Activated T-helper 1 cell treated with anti-CD3 and anti-CD28 coated beads, Interleukin-12 subunit alpha, Interleukin-12 subunit beta, Interleukin-2, Interleukin-4 antibody, amounts not matched to agents 30 ng/mL and 10 ng/mL and 1 ng/mL, durations not matched to agents 14 hours and 24 hours and 36 hours (primary cell): ENCODE results near the gene USP47. TPM values are rescaled to one million over a fixed set of nuclear protein-coding genes. Genes with fewer than 3 reads are reported as not detected.

Source experiments
- DNase-seq: peaks from one replicate; pipeline ENCODE4 v3.0.0; 2021; ENCODE audit warnings: low spot score
- H3K27ac Mint-ChIP-seq: one replicate; pipeline ENCODE4 v1.8.0; 2021; ENCODE audit warnings: mild to moderate bottlenecking, mixed read lengths
- H3K27me3 Mint-ChIP-seq: one replicate; pipeline ENCODE4 v1.8.0; 2022; ENCODE audit warnings: mild to moderate bottlenecking, moderate library complexity, mixed read lengths; ENCODE audit not compliant: insufficient read depth
- H3K36me3 Mint-ChIP-seq: one replicate; pipeline ENCODE4 v1.8.0; 2021; ENCODE audit warnings: low read depth, mixed read lengths
- H3K4me1 Mint-ChIP-seq: one replicate; pipeline ENCODE4 v1.8.0; 2021; ENCODE audit warnings: low read depth, mixed read lengths
- H3K4me3 Mint-ChIP-seq: one replicate; pipeline ENCODE4 v1.8.0; 2021; ENCODE audit warnings: mild to moderate bottlenecking, moderate library complexity, mixed read lengths
- H3K9me3 Mint-ChIP-seq: one replicate; pipeline ENCODE4 v1.8.0; 2021; ENCODE audit warnings: mixed read lengths
- intact Hi-C: fragments of 100-400 bp; cut with micrococcal nuclease; formaldehyde crosslinking; loops from one replicate; pipeline ENCODE4 v1.15.1; 2024
- total RNA-seq: library from RNA; stranded (reverse); gene quantifications from 2 replicates; pipeline ENCODE4 v1.2.3, GENCODE V29; 2022

The USP47 gene
- total RNA-seq, 1 donor from 2014 or later, result 52.0 TPM

DNA sequence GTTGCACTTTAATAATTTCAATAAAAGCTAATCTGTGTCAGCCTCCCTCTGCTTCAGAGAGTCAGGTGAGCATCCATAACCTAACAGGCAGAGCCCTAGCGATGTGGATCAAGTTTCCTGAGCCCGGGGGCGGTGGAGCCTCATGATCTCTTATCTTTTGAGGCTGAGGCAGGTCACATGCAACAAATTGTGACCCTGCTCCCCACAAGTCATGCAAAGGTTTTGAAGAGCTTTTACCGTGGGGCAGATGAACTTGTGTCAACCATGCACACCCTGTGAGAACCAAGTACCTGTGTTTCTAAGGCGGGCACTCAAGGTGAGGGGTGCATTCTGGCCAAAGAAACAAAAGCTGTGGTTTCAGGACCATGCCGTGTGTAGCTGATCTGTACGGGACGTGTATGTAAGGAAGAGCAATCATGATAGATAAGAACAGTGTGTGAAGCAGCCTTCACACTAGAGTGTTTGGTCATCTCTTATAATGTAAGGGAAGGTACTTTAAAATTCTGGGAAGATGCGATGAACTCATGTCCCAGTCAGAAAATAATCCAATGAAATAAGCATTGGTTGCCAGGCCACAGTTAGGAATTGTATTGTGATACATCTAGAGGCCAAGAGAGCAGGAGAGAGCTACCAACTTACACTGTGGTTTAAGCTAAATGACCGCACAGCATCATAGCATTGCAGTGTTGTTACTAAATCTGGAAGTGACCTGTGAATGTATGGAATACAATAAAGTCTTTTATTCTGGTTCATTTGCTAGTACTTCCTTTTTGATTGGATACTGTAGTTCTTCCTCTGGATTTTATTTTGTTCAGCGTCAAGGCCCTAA, 116.8 kb downstream of the USP47 start:
- Mint-ChIP-seq H3K27ac (no peak overlapping the region), H3K27me3 (no peaks in the 10 kb centered on the region)
- intact Hi-C loops, result no loop called here

DNA sequence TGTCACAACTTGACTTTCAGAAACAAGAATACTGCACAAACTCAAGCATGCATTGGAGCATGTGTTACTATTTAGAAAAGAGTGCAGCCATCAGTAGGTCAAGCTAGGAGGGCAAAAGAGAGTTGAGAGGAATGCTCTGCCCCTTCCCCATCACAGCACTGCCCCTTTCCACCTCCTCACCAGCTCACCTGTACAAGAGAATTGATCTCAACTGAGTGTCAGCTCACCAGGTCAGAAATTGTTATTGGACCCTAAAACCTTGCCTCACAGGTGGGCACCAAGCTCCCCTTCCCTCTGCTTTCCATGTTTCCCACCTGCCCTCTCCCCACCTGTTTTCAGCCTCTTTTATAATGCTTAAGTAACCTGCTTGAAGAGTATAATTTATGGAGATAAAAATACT, 117.8 kb downstream of the USP47 start:
- no peak for DNase-seq
- intact Hi-C loops, result no loop called here
- Mint-ChIP-seq H3K4me3 (no peak overlapping the region), H3K27me3 (peaks cover 5% of the 10 kb centered on the region), H3K36me3 (peaks cover 24% of the 10 kb centered on the region), H3K9me3 (no peaks in the 10 kb centered on the region), H3K27ac (no peak overlapping the region), H3K4me1 (peaks cover 28% of the 10 kb centered on the region)

More for the DNA sequence above, 116.8 kb downstream of the USP47 start:
- no peak for DNase-seq
- Mint-ChIP-seq H3K9me3 (no peaks in the 10 kb centered on the region), H3K36me3 (peaks cover 29% of the 10 kb centered on the region), H3K4me1 (peaks cover 28% of the 10 kb centered on the region), H3K4me3 (no peak overlapping the region)

DNA sequence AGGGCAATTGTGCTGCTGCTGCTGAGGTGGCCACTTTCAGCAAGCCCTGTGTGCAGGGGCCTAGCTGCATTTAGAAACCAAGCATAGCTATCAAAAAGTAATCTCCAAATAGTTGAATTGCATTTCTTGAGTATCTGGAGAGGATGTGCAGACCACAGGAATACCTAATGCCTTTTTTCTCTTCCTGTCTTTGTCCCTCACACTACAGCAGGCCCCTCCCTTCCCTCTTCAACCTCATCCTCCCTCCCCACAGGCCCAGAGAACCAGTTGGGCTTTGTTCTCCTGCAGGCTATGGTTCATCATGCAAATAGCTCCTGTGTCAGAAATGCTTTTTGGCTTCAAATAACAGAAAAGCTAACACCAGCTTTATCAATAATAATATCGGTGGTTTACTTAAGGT, 118.9 kb downstream of the USP47 start:
- Mint-ChIP-seq H3K27ac (no peak overlapping the region), H3K4me1 (peaks cover 28% of the 10 kb centered on the region), H3K27me3 (peaks cover 9% of the 10 kb centered on the region), H3K4me3 (peak overlapping the region; percentile 1), H3K36me3 (peaks cover 21% of the 10 kb centered on the region), H3K9me3 (no peaks in the 10 kb centered on the region)
- intact Hi-C loops, result no loop called here
- DNase-seq, result peak; percentile 14

DNA sequence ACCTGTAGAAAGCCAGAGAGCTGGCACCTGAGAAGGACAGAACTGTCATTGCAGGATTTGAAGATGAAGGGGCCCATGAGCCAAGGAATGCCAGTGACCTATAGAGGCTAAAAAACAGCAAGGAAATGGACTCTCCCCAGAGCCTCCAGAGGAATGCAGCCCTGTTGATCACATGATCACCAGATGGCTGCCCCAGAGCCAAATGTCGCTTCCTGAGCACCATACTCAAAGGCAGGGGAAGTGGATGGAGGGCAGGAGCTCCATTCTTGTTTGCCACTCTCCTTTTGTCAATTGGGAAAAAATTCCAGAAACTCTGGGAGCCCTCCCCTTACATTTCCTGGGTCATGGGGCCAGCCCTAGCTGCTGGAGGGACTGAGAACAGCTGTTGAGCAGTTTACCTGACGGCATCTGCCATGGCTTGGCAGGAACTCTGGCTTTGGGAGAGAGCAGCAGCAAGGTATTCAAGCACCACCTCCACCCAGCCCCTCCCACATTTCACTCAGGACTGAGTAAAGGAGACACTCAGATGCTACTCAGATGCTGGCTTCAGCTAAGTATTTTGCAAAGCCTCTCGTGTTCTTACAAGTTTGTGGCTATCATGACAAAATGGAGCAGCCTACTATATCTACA, 119.7 kb downstream of the USP47 start:
- intact Hi-C loops, result no loop called here
- H3K27ac Mint-ChIP-seq, result no peak overlapping the region
- H3K9me3 Mint-ChIP-seq, result no peaks in the 10 kb centered on the region
- peaks cover 13% of the 10 kb centered on the region for H3K36me3 Mint-ChIP-seq
- no peak overlapping the region for H3K4me3 Mint-ChIP-seq
- no peak for DNase-seq
- H3K4me1 Mint-ChIP-seq, result peaks cover 28% of the 10 kb centered on the region
- peaks cover 11% of the 10 kb centered on the region for H3K27me3 Mint-ChIP-seq

DNA sequence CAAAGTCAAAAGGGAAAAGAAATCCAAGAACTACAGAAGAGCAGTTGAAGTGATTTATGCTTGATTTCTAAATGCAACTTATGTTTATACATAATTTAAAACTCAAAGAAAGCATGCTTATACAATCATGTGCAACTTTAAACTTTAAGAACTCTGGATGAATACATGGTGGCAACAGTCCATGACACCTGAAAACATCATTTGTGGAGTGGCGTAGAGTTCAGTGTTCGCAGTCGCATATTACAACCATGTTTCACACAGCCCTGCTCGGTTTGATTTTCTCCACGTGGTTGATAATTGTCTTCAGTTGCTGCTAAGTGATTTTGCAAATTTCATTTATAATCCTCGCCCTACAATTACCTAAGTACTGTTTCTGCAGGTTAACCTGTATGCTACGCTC, 121.3 kb downstream of the USP47 start:
- no peak for DNase-seq
- peaks cover 8% of the 10 kb centered on the region for H3K36me3 Mint-ChIP-seq

DNA sequence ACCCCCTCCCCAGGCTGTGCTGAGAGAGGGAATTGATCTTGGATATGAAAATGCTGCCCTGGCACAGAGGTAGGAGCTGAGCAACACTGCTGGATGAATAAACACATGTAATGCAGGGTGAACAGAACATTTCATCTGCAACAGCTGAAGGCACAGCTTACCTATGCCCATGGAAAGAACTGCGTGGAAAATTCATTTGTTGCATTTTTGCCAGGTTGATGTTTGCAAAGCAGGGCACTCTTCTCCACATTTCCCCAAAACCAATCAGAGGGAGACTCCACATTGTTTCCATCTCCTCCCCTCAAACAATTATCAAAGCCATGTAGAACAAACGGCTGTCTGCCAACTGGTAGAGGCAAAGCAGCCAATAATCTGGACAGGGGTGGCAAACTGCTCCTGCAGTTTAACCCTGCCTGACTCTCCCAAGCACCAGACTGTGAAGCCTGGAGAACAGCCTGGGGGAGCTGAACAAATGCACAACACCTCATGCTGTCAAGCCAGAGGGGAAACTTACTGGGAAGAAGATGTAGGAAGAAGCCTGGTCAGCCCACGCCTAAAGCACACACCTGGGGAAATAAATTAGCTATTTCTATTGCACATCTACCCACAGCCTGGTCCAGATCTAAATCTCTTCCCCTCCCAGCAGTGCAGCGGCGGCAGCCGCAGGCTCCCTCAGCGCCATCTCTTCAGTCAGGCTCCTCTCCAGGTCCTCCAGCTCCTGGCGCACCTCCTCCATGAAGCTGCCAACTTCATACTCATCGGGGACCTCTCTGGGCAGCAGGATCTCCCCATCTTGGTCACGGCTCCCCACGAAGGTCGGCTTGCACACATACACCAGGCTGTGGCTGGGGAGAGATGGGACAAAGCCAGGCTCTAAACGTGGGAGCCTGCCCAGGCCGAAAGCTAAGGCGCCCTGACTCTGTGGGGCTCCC, 122.3 kb downstream of the USP47 start:
- DNase-seq, result no peak
- no peaks in the 10 kb centered on the region for H3K9me3 Mint-ChIP-seq
- no peak overlapping the region for H3K4me3 Mint-ChIP-seq
- H3K4me1 Mint-ChIP-seq, result peaks cover 27% of the 10 kb centered on the region
- H3K27ac Mint-ChIP-seq, result no peak overlapping the region
- peaks cover 2% of the 10 kb centered on the region for H3K36me3 Mint-ChIP-seq
- H3K27me3 Mint-ChIP-seq, result peaks cover 11% of the 10 kb centered on the region
- intact Hi-C loops, result no loop called here

More for the DNA sequence above, 121.3 kb downstream of the USP47 start:
- Mint-ChIP-seq H3K27ac (no peak overlapping the region), H3K9me3 (no peaks in the 10 kb centered on the region), H3K27me3 (peaks cover 11% of the 10 kb centered on the region), H3K4me3 (no peak overlapping the region), H3K4me1 (peaks cover 28% of the 10 kb centered on the region)
- intact Hi-C loops, result no loop called here

DNA sequence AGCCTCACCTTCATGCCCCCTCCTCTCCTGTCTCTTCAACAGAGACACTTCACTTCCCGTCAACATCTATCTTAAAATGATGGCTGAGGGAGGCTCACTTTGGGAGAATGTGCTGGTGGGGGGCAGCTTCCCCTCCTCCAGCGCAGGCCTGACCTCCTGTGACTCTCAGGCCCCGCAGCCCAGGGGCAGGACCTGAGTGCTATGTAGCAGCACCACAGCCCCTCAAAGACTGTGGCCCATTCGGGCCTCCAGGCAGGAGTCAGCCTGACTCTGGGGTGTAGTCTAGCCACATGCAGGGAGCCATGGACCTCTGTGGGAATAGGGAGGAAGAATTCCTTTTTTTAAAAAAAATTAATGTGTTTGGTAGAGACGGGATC, 123.0 kb downstream of the USP47 start:
- H3K4me1 Mint-ChIP-seq, result peaks cover 22% of the 10 kb centered on the region
- peaks cover 11% of the 10 kb centered on the region for H3K27me3 Mint-ChIP-seq
- DNase-seq, result no peak
- H3K36me3 Mint-ChIP-seq, result peaks cover 2% of the 10 kb centered on the region
- no peak overlapping the region for H3K27ac Mint-ChIP-seq
- H3K9me3 Mint-ChIP-seq, result no peaks in the 10 kb centered on the region
- H3K4me3 Mint-ChIP-seq, result no peak overlapping the region
- intact Hi-C loops, result no loop called here

DNA sequence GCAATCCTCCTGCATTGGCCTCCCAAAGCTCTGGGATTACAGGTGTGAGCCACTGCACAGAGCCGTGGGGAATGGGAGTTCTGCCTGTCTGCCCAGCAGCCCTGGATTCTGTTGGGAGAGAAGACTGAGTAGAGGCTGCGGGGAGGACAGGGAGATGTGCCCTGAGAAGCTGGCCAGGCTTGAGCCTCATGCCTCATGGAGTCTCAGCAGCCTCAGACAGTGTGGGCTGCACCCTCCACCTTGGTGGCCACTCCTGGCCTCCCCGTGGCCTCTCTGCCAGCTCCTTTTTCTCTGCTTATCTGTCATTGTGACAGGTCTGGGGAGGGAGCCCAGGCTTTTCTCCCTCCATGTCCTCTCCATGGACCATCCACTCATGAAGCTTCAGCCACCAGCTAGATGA, 123.4 kb downstream of the USP47 start:
- peaks cover 11% of the 10 kb centered on the region for H3K27me3 Mint-ChIP-seq

DNA sequence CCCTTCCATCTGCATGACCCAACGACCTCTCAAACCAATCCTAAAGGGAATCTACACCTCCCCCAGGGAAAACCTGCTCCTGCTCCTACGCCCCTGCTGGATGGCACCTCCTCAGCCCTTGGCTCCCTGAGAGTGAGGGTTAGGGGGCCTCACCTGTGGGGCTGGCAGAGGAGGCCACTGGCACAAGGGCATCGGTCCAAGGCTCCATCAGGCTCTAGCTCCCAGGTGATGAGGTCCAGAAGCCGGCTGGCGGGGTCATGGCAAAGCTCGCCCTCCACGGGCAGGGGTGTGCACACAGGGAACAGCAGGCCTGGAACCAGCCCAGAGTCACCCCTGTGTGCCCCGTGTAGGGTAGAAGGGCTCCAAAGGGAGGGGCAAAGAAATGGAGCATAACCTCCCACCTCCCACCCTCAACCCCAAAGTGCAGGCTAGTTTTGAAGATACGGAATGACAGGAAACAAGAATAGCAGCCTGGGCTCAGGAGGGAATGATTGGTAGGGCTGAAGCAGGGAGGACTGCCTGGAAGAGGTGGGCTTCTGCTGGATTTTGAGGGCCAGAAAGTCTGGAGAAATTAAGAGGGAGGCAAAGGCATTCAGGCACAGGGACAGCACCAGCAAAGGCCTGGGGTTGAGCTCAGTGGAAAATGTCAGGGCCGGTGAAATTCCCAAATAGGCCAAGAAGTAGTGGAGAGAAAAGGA, 124.0 kb downstream of the USP47 start:
- no peak for DNase-seq
- intact Hi-C loops, result no loop called here
- Mint-ChIP-seq H3K4me1 (peaks cover 12% of the 10 kb centered on the region), H3K27me3 (peaks cover 11% of the 10 kb centered on the region), H3K9me3 (no peaks in the 10 kb centered on the region), H3K4me3 (no peak overlapping the region), H3K27ac (no peak overlapping the region), H3K36me3 (peaks cover 2% of the 10 kb centered on the region)

More for the DNA sequence above, 123.4 kb downstream of the USP47 start:
- intact Hi-C loops, result no loop called here
- DNase-seq, result no peak
- H3K27ac Mint-ChIP-seq, result no peak overlapping the region
- H3K36me3 Mint-ChIP-seq, result peaks cover 2% of the 10 kb centered on the region
- H3K9me3 Mint-ChIP-seq, result no peaks in the 10 kb centered on the region
- H3K4me3 Mint-ChIP-seq, result no peak overlapping the region
- H3K4me1 Mint-ChIP-seq, result peaks cover 18% of the 10 kb centered on the region

DNA sequence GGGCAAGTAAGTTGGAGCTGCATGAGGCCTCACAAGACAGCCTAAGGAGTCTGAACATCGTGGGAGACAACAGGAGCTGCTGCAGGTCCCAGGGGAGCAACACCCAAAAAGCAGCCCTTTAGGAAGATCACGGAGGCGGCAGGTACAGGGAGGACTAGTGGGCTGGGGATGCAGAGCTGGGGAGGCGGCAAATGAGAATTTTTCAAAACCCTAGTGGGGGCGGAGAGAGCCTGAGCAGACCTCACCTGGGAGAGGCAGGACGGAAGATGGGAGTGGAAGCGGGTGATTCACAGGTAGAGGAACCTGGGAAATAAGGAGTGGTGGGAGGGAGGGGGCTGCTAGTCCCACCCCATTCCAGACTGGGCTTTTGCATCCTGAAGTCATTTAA, 124.6 kb downstream of the USP47 start:
- Mint-ChIP-seq H3K4me3 (no peak overlapping the region), H3K27me3 (peaks cover 11% of the 10 kb centered on the region), H3K4me1 (peaks cover 8% of the 10 kb centered on the region), H3K9me3 (no peaks in the 10 kb centered on the region), H3K27ac (no peak overlapping the region), H3K36me3 (peaks cover 2% of the 10 kb centered on the region)
- intact Hi-C loops, result no loop called here
- DNase-seq, result no peak

DNA sequence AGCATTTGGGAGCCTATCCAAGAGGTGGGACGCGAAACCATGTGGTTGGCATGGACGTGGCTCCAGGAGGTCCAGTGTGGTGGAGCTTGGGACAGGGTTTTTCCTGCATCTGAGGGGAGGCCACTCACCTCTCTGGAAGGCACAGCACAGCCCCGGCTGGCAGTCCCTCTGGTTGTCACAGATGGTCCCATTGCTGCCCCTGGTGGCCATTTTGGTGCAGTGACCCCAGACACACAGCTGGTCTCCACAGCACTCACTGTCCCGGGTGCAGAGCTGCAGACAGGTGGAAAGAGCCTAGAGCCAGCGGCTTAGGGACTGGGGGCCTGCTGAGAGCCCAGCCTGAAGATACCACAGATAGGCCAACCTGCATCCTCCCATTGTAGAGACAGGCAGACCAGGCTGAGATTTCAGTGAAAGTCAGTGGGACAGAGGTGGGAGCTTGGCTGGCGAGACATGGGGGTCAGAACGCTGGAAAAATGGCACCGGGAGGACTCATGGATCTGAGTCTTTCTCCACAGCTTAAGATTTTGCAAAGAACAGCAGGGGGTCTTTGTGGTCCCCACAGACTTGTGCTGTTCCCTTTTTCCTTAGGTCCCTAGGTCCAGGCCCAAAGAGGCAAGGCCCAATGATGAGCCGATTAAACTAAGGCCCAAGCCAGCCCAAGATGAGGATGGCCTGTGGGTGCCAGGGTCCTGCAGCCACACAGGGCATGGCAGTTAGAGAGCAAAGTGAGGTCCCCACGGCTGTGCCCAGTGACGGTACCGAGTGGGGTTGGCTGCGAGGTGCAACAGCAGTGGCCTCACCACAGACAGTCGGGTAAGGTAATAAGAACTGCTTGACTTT, 125.3 kb downstream of the USP47 start:
- DNase-seq, result peak; percentile 48
- Mint-ChIP-seq H3K4me3 (no peak overlapping the region), H3K36me3 (peaks cover 2% of the 10 kb centered on the region), H3K27me3 (peaks cover 11% of the 10 kb centered on the region), H3K9me3 (no peaks in the 10 kb centered on the region), H3K27ac (no peak overlapping the region), H3K4me1 (peaks cover 5% of the 10 kb centered on the region)
- intact Hi-C loops, result loop anchor here (1.0 kb wide), 1 partner anchor 168 kb away; no protein-coding TSS in a partner anchor
